NB4 (cell line): ENCODE measurements around the gene FLVCR1.
"Not testable (repeated sequence)": the region's sequence is repeated elsewhere in the genome, so short reads cannot be mapped to it uniquely, and the experiment has no call there.

Experiments used
- DNase-seq: peaks from one replicate; pipeline ENCODE4 v3.0.0; 2010; ENCODE audit warnings: low read depth
- H3K4me3 ChIP-seq: one replicate; pipeline ENCODE4 v1.5.1; 2011; ENCODE audit warnings: mild to moderate bottlenecking, low read depth, low read length, moderate library complexity
- MYC ChIP-seq: IDR thresholded peaks from 2 replicates; pipeline ENCODE4 v1.6.1; 2011; ENCODE audit warnings: low read depth, low read length
- POLR2A ChIP-seq: IDR thresholded peaks from 2 replicates; pipeline ENCODE4 v1.6.1; 2011; ENCODE audit warnings: mild to moderate bottlenecking; ENCODE audit not compliant: insufficient read length; ENCODE audit errors: extremely low read depth
- TF ChIP-seq, protein P1 (sequence below): IDR thresholded peaks from one replicate; pipeline ENCODE4 v1.5.1; 2012; ENCODE audit warnings: low read depth, low read length
- TF ChIP-seq, protein P2 (sequence below): IDR thresholded peaks from 2 replicates; pipeline ENCODE4 v1.6.1; 2011; ENCODE audit warnings: low read depth, low read length

FLVCR1 gene

DNA sequence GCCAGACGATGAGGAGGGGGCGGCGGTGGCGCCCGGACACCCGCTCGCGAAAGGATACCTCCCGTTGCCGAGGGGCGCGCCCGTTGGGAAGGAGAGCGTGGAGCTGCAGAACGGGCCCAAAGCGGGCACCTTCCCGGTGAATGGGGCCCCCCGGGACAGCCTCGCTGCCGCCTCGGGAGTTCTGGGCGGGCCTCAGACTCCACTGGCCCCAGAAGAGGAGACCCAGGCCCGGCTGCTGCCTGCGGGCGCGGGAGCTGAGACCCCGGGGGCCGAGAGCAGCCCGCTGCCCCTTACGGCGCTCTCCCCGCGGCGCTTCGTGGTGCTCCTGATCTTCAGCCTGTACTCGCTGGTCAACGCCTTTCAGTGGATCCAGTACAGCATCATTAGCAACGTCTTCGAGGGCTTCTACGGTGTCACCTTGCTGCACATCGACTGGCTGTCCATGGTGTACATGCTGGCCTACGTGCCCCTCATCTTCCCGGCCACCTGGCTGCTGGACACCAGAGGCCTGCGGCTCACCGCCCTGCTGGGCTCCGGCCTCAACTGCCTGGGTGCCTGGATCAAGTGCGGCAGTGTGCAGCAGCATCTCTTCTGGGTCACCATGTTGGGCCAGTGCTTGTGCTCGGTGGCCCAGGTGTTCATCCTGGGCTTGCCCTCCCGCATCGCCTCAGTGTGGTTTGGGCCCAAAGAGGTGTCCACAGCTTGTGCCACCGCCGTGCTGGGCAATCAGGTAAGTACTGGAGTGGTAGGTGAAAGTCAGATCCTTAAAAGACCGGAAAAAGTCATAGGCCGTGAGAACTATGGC is 588 bp downstream of the FLVCR1 start:
- H3K4me3 ChIP-seq, result peak overlapping the region; percentile 70
- DNase-seq, result peak; percentile 55
- TF ChIP-seq, protein P1, sequence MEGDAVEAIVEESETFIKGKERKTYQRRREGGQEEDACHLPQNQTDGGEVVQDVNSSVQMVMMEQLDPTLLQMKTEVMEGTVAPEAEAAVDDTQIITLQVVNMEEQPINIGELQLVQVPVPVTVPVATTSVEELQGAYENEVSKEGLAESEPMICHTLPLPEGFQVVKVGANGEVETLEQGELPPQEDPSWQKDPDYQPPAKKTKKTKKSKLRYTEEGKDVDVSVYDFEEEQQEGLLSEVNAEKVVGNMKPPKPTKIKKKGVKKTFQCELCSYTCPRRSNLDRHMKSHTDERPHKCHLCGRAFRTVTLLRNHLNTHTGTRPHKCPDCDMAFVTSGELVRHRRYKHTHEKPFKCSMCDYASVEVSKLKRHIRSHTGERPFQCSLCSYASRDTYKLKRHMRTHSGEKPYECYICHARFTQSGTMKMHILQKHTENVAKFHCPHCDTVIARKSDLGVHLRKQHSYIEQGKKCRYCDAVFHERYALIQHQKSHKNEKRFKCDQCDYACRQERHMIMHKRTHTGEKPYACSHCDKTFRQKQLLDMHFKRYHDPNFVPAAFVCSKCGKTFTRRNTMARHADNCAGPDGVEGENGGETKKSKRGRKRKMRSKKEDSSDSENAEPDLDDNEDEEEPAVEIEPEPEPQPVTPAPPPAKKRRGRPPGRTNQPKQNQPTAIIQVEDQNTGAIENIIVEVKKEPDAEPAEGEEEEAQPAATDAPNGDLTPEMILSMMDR, result no peak
- TF ChIP-seq, protein P2, sequence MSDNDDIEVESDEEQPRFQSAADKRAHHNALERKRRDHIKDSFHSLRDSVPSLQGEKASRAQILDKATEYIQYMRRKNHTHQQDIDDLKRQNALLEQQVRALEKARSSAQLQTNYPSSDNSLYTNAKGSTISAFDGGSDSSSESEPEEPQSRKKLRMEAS, result peak; percentile 34; the same call in 1 of the 2 replicates

DNA sequence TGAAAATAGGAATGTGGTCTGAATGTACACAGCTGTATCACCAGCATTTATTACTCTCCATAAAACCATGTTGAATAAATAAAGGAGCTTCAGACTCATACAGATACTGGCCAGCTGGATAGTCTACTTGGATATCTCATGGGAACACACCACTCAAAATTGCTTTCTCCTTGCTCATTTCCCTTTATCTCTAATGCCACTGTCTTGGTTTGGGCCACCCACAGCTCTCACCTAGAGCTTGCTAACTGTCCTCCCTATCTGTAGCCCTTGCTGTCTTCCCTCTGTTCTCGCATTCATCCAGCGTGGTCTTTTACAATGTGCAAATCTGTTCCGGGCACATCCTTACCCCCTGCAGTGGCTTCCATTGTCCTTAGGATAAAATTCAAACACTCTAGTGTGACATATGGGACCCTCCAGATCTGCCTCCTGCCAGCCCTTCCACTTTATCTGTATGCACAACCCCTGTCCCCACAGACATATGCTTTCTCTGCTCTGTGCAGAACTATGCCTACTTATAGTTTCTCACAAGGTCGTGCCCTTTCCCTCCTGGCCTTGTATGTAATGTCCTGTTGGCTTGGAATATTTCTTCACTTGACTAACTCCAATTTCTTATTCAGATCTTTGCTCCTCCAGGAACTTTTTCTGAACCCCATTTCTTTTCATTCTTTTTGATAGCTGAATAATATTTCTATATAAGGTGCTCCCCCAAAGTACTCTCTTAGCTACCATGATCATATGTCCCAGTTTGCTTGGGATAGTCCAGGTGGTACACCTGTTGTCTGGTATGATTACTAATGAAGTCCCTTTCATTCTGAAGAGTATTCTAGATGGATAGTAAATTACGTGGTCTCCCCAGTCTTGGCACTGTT is 2.9 kb downstream of the FLVCR1 start:
- TF ChIP-seq POLR2A, result no peak
- TF ChIP-seq, protein P1, result no peak
- TF ChIP-seq MYC, result no peak
- TF ChIP-seq, protein P2, result no peak
- H3K4me3 ChIP-seq, result peak overlapping the region; percentile 70
- peak; percentile 20 for DNase-seq

DNA sequence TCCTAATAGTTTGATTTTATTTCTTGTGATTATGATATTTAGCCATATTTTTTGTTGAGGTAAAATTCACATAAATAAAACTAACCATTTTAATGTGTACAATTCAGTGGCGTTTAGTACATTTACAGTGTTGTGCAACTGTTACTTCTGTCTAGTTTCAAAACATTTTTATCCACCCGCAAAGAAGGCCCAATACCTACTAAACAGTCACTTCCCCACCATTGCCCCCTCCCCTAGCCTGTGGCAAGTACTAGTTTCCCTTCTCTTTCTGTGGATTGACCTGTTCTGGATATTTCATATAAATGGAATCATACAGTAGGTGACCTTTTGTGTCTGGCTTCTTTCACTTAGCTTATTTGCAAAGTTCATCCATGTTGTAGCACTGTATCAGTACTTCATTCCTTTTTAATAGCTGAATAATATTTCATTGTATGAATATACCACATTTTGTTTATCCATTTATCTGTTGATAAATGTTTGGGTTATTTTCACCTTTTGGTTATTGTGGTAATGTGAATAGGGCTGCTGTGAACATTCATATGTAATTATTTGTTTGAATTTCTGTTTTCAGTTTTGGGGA is 4.1 kb downstream of the FLVCR1 start:
- peak; percentile 25 for DNase-seq
- TF ChIP-seq POLR2A, result no peak
- TF ChIP-seq, protein P1, result no peak
- no peak for TF ChIP-seq MYC
- TF ChIP-seq, protein P2, result no peak
- H3K4me3 ChIP-seq, result no peak overlapping the region

DNA sequence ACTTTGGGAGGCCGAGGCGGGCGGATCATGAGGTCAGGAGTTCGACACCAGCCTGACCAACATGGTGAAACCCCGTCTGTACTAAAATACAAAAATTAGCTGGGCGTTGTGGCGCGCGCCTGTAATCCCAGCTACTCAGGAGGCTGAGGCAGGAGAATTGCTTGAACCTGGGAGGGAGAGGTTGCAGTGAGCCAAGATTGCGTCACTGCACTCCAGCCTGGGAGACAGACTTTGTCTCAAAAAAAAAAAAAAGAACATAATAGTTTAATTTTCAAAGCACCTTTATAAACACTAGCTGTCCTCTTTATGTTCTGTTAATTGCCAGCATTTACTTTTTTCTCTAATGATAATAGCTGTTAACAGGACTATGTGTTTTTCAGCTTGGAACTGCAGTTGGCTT is 5.3 kb downstream of the FLVCR1 start:
- not testable (repeated sequence) for H3K4me3 ChIP-seq, DNase-seq

DNA sequence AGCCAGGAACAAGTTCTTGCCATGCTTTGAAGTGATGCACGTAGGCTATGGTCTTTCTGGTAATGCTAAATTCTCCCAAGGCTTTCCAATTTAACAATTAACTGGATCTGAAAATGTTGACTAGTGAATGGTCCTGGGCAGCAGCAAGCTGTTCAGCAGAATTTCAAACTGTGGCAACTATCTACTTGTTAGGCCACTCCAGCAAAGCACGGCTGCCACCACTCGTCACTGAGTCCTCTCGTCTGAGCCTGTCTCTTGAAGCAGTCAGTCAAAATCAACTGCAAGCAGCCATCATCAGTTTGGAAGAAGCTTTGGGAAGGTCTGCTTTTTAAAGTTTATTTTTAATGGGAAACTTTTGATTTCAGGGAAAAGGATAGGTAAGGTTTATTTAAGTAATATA is 6.1 kb downstream of the FLVCR1 start:
- TF ChIP-seq, protein P1, result no peak
- TF ChIP-seq, protein P2, result no peak
- TF ChIP-seq POLR2A (no peak), MYC (no peak)
- no peak for DNase-seq
- no peak overlapping the region for H3K4me3 ChIP-seq

DNA sequence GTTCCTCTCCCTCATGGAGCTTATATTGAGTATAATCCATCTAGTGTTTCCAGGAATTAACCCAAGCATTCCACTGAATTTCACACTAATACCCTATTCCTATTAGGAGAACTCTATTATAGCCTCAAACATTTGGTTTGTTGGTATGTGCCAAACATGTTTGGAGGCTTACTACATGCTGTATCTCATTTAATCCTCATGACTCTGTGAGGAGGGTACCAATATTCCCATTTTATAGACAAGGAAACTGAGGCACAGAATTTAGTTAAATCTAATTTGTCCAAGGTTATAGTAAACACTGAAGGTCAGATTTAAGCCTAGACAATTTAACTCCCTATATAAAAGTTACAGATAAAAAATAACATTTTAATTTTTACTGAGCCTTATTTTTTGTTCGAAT is 9.1 kb downstream of the FLVCR1 start:
- DNase-seq, result no peak
- TF ChIP-seq POLR2A (no peak), MYC (no peak)
- TF ChIP-seq, protein P2, result no peak
- TF ChIP-seq, protein P1, result no peak

More for the DNA sequence above, 9.1 kb downstream of the FLVCR1 start:
- no peak overlapping the region for H3K4me3 ChIP-seq
